RWPE2 (cell line): ENCODE measurements around the gene GLP1R.

Experiments
- ATAC-seq: fragments of 200-7000 bp; cut with Tn5 transposase; 3 replicates; pipeline ENCODE4 v1.9.1; 2021; ENCODE audit warnings: low read depth
- DNase-seq: peaks from one replicate; pipeline ENCODE4 v3.0.0-alpha.2; 2020; ENCODE audit warnings: low spot score
- H3K27ac ChIP-seq: fragments of 450-650 bp; 2 replicates; pipeline ENCODE4 v1.5.1; 2017; ENCODE audit warnings: mild to moderate bottlenecking; ENCODE audit not compliant: poor library complexity, severe bottlenecking
- H3K27me3 ChIP-seq: fragments of 250-450 bp; sonication (Bioruptor Pico); 2 replicates; pipeline ENCODE4 v1.5.1; 2021; ENCODE audit warnings: mild to moderate bottlenecking, moderate library complexity; ENCODE audit not compliant: insufficient read depth, poor library complexity, severe bottlenecking
- H3K36me3 ChIP-seq: fragments of 250-450 bp; sonication (Bioruptor Pico); 2 replicates; pipeline ENCODE4 v1.5.1; 2020; ENCODE audit warnings: low read depth, mild to moderate bottlenecking, moderate library complexity
- H3K4me1 ChIP-seq: fragments of 250-450 bp; sonication (Bioruptor Pico); 2 replicates; pipeline ENCODE4 v1.5.1; 2021; ENCODE audit warnings: mild to moderate bottlenecking, moderate library complexity; ENCODE audit not compliant: insufficient read depth, poor library complexity, severe bottlenecking
- H3K4me3 ChIP-seq: fragments of 250-450 bp; sonication (Bioruptor Pico); 2 replicates; pipeline ENCODE4 v1.5.1; 2021; ENCODE audit warnings: mild to moderate bottlenecking, moderate library complexity; ENCODE audit not compliant: severe bottlenecking
- H3K9me3 ChIP-seq: fragments of 250-450 bp; sonication (Bioruptor Pico); 2 replicates; pipeline ENCODE4 v1.5.1; 2021; ENCODE audit warnings: mild to moderate bottlenecking, moderate library complexity; ENCODE audit not compliant: severe bottlenecking
- CTCF ChIP-seq: fragments of 450-650 bp; IDR thresholded peaks from one replicate; pipeline ENCODE4 v1.5.1; 2017; ENCODE audit warnings: mild to moderate bottlenecking, moderate library complexity; ENCODE audit not compliant: poor library complexity, severe bottlenecking

Gene GLP1R

GRCh38 chr6:39060467-39061160 is 12.0 kb downstream of the GLP1R start:
- no peak for TF ChIP-seq CTCF
- H3K27me3 ChIP-seq: peaks cover 7% of the 10 kb centered on the region
- no peak overlapping the region for H3K27ac ChIP-seq
- H3K9me3 ChIP-seq: no peaks in the 10 kb centered on the region
- H3K4me3 ChIP-seq: no peak overlapping the region
- no peaks in the 10 kb centered on the region for H3K4me1 ChIP-seq
- DNase-seq (no peak), ATAC-seq (no peak)
- no peaks in the 10 kb centered on the region for H3K36me3 ChIP-seq

- H3K36me3 ChIP-seq: no peaks in the 10 kb centered on the region
- ATAC-seq (no peak), DNase-seq (no peak)
- H3K4me3 ChIP-seq: no peak overlapping the region
- H3K27me3 ChIP-seq: peaks cover 7% of the 10 kb centered on the region
- H3K4me1 ChIP-seq: no peaks in the 10 kb centered on the region
- H3K27ac ChIP-seq: no peak overlapping the region
- TF ChIP-seq CTCF: no peak
- no peaks in the 10 kb centered on the region for H3K9me3 ChIP-seq
Observed at GRCh38 chr6:39061182-39061581, 12.6 kb downstream of the GLP1R start.

GRCh38 chr6:39061588-39061987 is 13.0 kb downstream of the GLP1R start:
- Histone ChIP-seq H3K27me3 (peaks cover 7% of the 10 kb centered on the region), H3K36me3 (no peaks in the 10 kb centered on the region), H3K27ac (no peak overlapping the region), H3K4me3 (no peak overlapping the region), H3K4me1 (no peaks in the 10 kb centered on the region), H3K9me3 (no peaks in the 10 kb centered on the region)
- ATAC-seq (no peak), DNase-seq (no peak)
- TF ChIP-seq CTCF: no peak

- Histone ChIP-seq H3K36me3 (no peaks in the 10 kb centered on the region), H3K27me3 (peaks cover 7% of the 10 kb centered on the region), H3K27ac (no peak overlapping the region), H3K9me3 (no peaks in the 10 kb centered on the region), H3K4me3 (no peak overlapping the region), H3K4me1 (no peaks in the 10 kb centered on the region)
- no peak for TF ChIP-seq CTCF
- DNase-seq (no peak), ATAC-seq (no peak)
Observed at GRCh38 chr6:39062014-39062740, 13.6 kb downstream of the GLP1R start.

- no peak for TF ChIP-seq CTCF
- H3K27ac ChIP-seq: no peak overlapping the region
- no peak overlapping the region for H3K4me3 ChIP-seq
- H3K9me3 ChIP-seq: no peaks in the 10 kb centered on the region
- peaks cover 7% of the 10 kb centered on the region for H3K27me3 ChIP-seq
- H3K36me3 ChIP-seq: no peaks in the 10 kb centered on the region
- DNase-seq: no peak
- no peaks in the 10 kb centered on the region for H3K4me1 ChIP-seq
- ATAC-seq: no peak
Observed at GRCh38 chr6:39063526-39063925, 14.9 kb downstream of the GLP1R start.
